H1 (cell line): ENCODE data around the gene CAD. TPM values are rescaled to one million over a fixed set of nuclear protein-coding genes. Genes with fewer than 3 reads are reported as not detected.
"Not testable (repeated sequence)": the region's sequence is repeated elsewhere in the genome, so short reads cannot be mapped to it uniquely, and the experiment has no call there.

Experiments
- CTCF ChIA-PET: fragments of 300-600 bp; sonication (Branson Sonifier 250); formaldehyde crosslinking; loops from one replicate; lab custom pipeline; 2021; ENCODE audit not compliant: partially characterized antibody; lab: Charles Lee
- POLR2A ChIA-PET: fragments of 300-600 bp; sonication (Branson Sonifier 250); formaldehyde crosslinking; loops from one replicate; lab custom pipeline; 2021; ENCODE audit warnings: inconsistent platforms; ENCODE audit not compliant: partially characterized antibody; lab: Charles Lee
- DNase-seq, 2 experiments: peaks; one replicate each; pipeline versions ENCODE4 v3.0.0 to v3.0.0-alpha.2; 2010 to 2022; ENCODE audit warnings: low spot score in 2 of 2, low read depth in 1 of 2, mixed read lengths in 1 of 2
- FAIRE-seq: peaks from 2 replicates; lab custom pipeline; 2011; peaks lifted over from hg19 to GRCh38; lab: Jason Lieb, UNC
- H2AFZ ChIP-seq: 2 replicates; pipeline ENCODE4 v1.8.1; 2012; ENCODE audit warnings: low read length, inconsistent platforms
- H2AK5ac ChIP-seq: 2 replicates; pipeline ENCODE4 v1.6.1; 2013; ENCODE audit warnings: low read depth, low read length
- H2BK120ac ChIP-seq: replicated peaks from 2 replicates; pipeline ENCODE3; 2013; ENCODE audit warnings: low read depth, low read length, inconsistent platforms
- H2BK12ac ChIP-seq: 2 replicates; pipeline ENCODE4 v1.6.1; 2013; ENCODE audit warnings: low read depth, low read length
- H2BK15ac ChIP-seq: 2 replicates; pipeline ENCODE4 v1.6.1; 2013; ENCODE audit warnings: low read length
- H2BK20ac ChIP-seq: 2 replicates; pipeline ENCODE4 v1.6.1; 2013; ENCODE audit warnings: low read length
- H2BK5ac ChIP-seq: 2 replicates; pipeline ENCODE4 v1.6.1; 2013; ENCODE audit warnings: low read depth, low read length
- H3K14ac ChIP-seq: 2 replicates; pipeline ENCODE4 v1.6.1; 2013; ENCODE audit warnings: inconsistent platforms; ENCODE audit not compliant: insufficient read length
- H3K18ac ChIP-seq: 2 replicates; pipeline ENCODE4 v1.6.1; 2013; ENCODE audit warnings: low read length; ENCODE audit errors: extremely low read depth
- H3K23ac ChIP-seq: 2 replicates; pipeline ENCODE4 v1.6.1; 2013; ENCODE audit warnings: inconsistent platforms; ENCODE audit not compliant: insufficient read length
- H3K23me2 ChIP-seq: 2 replicates; pipeline ENCODE4 v1.6.1; 2013; ENCODE audit warnings: low read depth, low read length
- H3K27ac ChIP-seq: 2 replicates; pipeline ENCODE4 v1.6.1; 2011; ENCODE audit warnings: low read depth, low read length, inconsistent platforms
- H3K27me3 ChIP-seq, 4 experiments: replicated peaks in 1 of 4; 1 replicate in 1 of 4; 2 replicates in 3 of 4; pipeline versions ENCODE4 v1.6.1 to v1.8.1; 2011 to 2013; ENCODE audit warnings: low read length in 3 of 4, mild to moderate bottlenecking in 3 of 4, inconsistent platforms in 2 of 4, mixed read lengths in 2 of 4, moderate library complexity in 1 of 4; ENCODE audit not compliant: control insufficient read depth in 3 of 4, insufficient read depth in 3 of 4; ENCODE audit errors: extremely low read depth in 1 of 4
- H3K36me3 ChIP-seq, 4 experiments: 2 replicates each; pipeline versions ENCODE4 v1.6.1 to v1.8.1; 2011 to 2013; ENCODE audit warnings: mild to moderate bottlenecking in 4 of 4, low read length in 3 of 4, moderate library complexity in 2 of 4, control low read depth in 1 of 4, inconsistent platforms in 1 of 4; ENCODE audit not compliant: insufficient read depth in 4 of 4, control insufficient read depth in 2 of 4
- H3K4ac ChIP-seq: replicated peaks from 2 replicates; pipeline ENCODE3; 2013; ENCODE audit warnings: low read length, low read depth, mixed read lengths, inconsistent platforms; ENCODE audit not compliant: insufficient read length
- H3K4me1 ChIP-seq, 4 experiments: replicated peaks in 1 of 4; 1 replicate in 1 of 4; 2 replicates in 3 of 4; pipeline versions ENCODE4 v1.6.1 to v1.8.1; 2011 to 2013; ENCODE audit warnings: low read length in 3 of 4, inconsistent platforms in 2 of 4, mixed read lengths in 1 of 4; ENCODE audit not compliant: insufficient read depth in 4 of 4, control insufficient read depth in 3 of 4
- H3K4me2 ChIP-seq, 2 experiments: 2 replicates each; pipeline versions ENCODE4 v1.6.1 to v1.8.1; 2011 to 2013; ENCODE audit warnings: low read depth in 2 of 2, low read length in 2 of 2, control low read depth in 1 of 2, inconsistent platforms in 1 of 2, mild to moderate bottlenecking in 1 of 2; ENCODE audit not compliant: insufficient read depth in 1 of 2
- H3K4me3 ChIP-seq, 4 experiments: fragments of 200-600, 300-600 bp in 1 of 4; sonication (generic), shearing (Covaris generic), sonication (Bioruptor Twin) in 1 of 4; 2 replicates each; pipeline versions ENCODE4 v1.5.1 to v1.8.1; 2011 to 2016; ENCODE audit warnings: low read length in 4 of 4, low read depth in 3 of 4, control low read depth in 2 of 4, inconsistent platforms in 2 of 4, mild to moderate bottlenecking in 2 of 4, mixed read lengths in 1 of 4, moderate library complexity in 1 of 4; ENCODE audit not compliant: insufficient read depth in 2 of 4; ENCODE audit errors: extremely low read depth in 1 of 4
- H3K56ac ChIP-seq: replicated peaks from 2 replicates; pipeline ENCODE3; 2013; ENCODE audit warnings: low read depth, mild to moderate bottlenecking, mixed read lengths, low read length, inconsistent platforms; ENCODE audit not compliant: insufficient read length
- H3K79me1 ChIP-seq: 2 replicates; pipeline ENCODE4 v1.6.1; 2013; ENCODE audit warnings: low read depth, low read length, control low read depth
- H3K79me2 ChIP-seq, 2 experiments: 2 replicates each; pipeline versions ENCODE4 v1.6.1 to v1.8.1; 2012 to 2013; ENCODE audit warnings: low read length in 2 of 2, mild to moderate bottlenecking in 2 of 2, inconsistent platforms in 1 of 2; ENCODE audit not compliant: insufficient read depth in 2 of 2, control insufficient read depth in 1 of 2
- H3K9ac ChIP-seq, 4 experiments: replicated peaks in 1 of 4; 1 replicate in 1 of 4; 2 replicates in 3 of 4; pipeline versions ENCODE4 v1.6.1 to v1.8.1; 2011 to 2013; ENCODE audit warnings: low read depth in 3 of 4, low read length in 3 of 4, control low read depth in 2 of 4, mild to moderate bottlenecking in 2 of 4, moderate library complexity in 2 of 4, inconsistent platforms in 1 of 4; ENCODE audit errors: extremely low read depth in 1 of 4
- H3K9me3 ChIP-seq, 2 experiments: 2 replicates each; pipeline versions ENCODE4 v1.6.1 to v1.8.1; 2012 to 2013; ENCODE audit warnings: mild to moderate bottlenecking in 2 of 2, moderate library complexity in 2 of 2, control low read depth in 1 of 2, inconsistent platforms in 1 of 2, low read depth in 1 of 2, low read length in 1 of 2, mixed read lengths in 1 of 2; ENCODE audit not compliant: insufficient read depth in 2 of 2
- H4K20me1 ChIP-seq, 2 experiments: replicated peaks in 1 of 2; 2 replicates each; pipeline versions ENCODE3 to v1.8.1; 2011 to 2013; ENCODE audit warnings: inconsistent platforms in 2 of 2, low read length in 2 of 2, mild to moderate bottlenecking in 1 of 2; ENCODE audit not compliant: insufficient read depth in 2 of 2, control insufficient read depth in 1 of 2
- H4K5ac ChIP-seq: 2 replicates; pipeline ENCODE4 v1.6.1; 2013; ENCODE audit warnings: low read length, low read depth, mixed read lengths, inconsistent platforms; ENCODE audit not compliant: insufficient read length
- H4K8ac ChIP-seq: 2 replicates; pipeline ENCODE4 v1.8.0; 2013; ENCODE audit warnings: mild to moderate bottlenecking, moderate library complexity, low read length, inconsistent platforms; ENCODE audit not compliant: insufficient read depth; ENCODE audit errors: extremely low read depth
- H4K91ac ChIP-seq: replicated peaks from 2 replicates; pipeline ENCODE3; 2013; ENCODE audit warnings: low read length, mixed read lengths, inconsistent platforms; ENCODE audit not compliant: insufficient read length
- KDM5A ChIP-seq: fragments of 200-600 bp; IDR thresholded peaks from 2 replicates; pipeline ENCODE4 v1.7.1; 2012; ENCODE audit warnings: mild to moderate bottlenecking, low read length, inconsistent platforms, mixed read lengths
- RBBP5 ChIP-seq: IDR thresholded peaks from 2 replicates; pipeline ENCODE4 v1.7.1; 2012; ENCODE audit warnings: low read depth, mild to moderate bottlenecking, inconsistent platforms, low read length, moderate library complexity, borderline replicate concordance
- RNF2 ChIP-seq: fragments of 200-900, 300-1000 bp; sonication (generic); IDR thresholded peaks from 2 replicates; pipeline ENCODE4 v1.7.1; 2016; ENCODE audit warnings: borderline replicate concordance, low read depth, mild to moderate bottlenecking, antibody characterized with exemption, low read length; ENCODE audit not compliant: poor library complexity, severe bottlenecking; ENCODE audit errors: missing control alignments
- SAP30 ChIP-seq: fragments of 300-600 bp; sonication (generic); IDR thresholded peaks from 2 replicates; pipeline ENCODE4 v1.7.1; 2012; ENCODE audit warnings: low read length, moderate library complexity, mild to moderate bottlenecking, inconsistent platforms; ENCODE audit not compliant: insufficient read depth, insufficient replicate concordance
- TAF1 ChIP-seq: IDR thresholded peaks from 2 replicates; pipeline ENCODE4 v1.6.1; 2011; ENCODE audit warnings: mild to moderate bottlenecking, low read depth, low read length
- TBP ChIP-seq: IDR thresholded peaks from 2 replicates; pipeline ENCODE4 v1.6.1; 2011; ENCODE audit warnings: low read depth, low read length, improper control_type of control experiment
- WGBS, 2 experiments: shearing (Covaris generic) in 1 of 2; methylation state at CpG; one replicate each; pipeline versions ENCODE4 v1.1.6 to v1.1.7; 2013 to 2015; ENCODE audit warnings: low lambda C conversion rate in 2 of 2, mixed read lengths in 2 of 2, inconsistent platforms in 1 of 2, low coverage in 1 of 2, missing lambda C conversion rate in 1 of 2; ENCODE audit not compliant: insufficient replicate concordance in 2 of 2, insufficient coverage in 1 of 2, insufficient read length in 1 of 2; ENCODE audit errors: extremely low coverage in 1 of 2, missing lambda C conversion rate in 1 of 2; 5-methylcytosine and 5-hydroxymethylcytosine counted together
- polyA plus RNA-seq, 7 experiments: library from polyadenylated mRNA; depleted of rRNA in 3 of 7; stranded (reverse) in 5 of 7; unstranded in 2 of 7; fragments of >200 nt in 5 of 7; fragments of 200-250 nt in 2 of 7; gene quantifications; 1 replicate in 5 of 7; 2 replicates in 1 of 7; 4 replicates in 1 of 7; pipeline versions ENCODE4 v1.2.1 to v1.2.3, GENCODE V29; 2011 to 2013; ENCODE audit warnings: missing spikeins in 2 of 7, mixed read lengths in 2 of 7
- total RNA-seq: library from RNA; stranded (reverse); fragmentation: NEBNext Ultra II Directional; extraction: Animal tissue kit (Norgen Biotek cat#: 25700); gene quantifications from 2 replicates; pipeline ENCODE4 v1.2.1, GENCODE V29; 2021

CAD gene
- total and polyA plus RNA-seq, 2 of the 8 experiments (the other 6 are each of a cell fraction or from before 2014, with no cell fraction given): 130 to 146 TPM

DNA sequence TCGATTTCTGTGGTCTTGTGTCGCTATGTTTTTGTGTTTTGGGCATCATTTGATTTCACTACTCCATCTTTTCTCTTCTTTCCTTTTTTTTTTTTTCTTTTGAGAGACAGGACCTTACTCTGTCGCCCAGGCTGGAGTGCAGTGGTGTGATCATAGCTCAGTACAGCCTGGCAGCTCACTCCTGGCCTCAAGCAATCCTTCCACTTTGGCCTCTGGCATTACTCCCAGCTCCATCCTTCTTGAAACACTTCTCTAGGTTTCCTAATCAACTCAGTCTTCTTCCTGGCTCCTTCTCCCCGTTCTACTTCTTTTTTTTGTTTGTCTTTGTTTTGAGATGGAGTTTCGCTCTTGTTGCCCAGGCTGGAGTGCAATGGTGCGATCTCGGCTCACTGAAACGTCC is 41.8 kb upstream of the CAD start (continued):
- TF ChIP-seq KDM5A (no peak), SAP30 (no peak), RNF2 (no peak), RBBP5 (no peak), TBP (no peak), TAF1 (no peak)

DNA sequence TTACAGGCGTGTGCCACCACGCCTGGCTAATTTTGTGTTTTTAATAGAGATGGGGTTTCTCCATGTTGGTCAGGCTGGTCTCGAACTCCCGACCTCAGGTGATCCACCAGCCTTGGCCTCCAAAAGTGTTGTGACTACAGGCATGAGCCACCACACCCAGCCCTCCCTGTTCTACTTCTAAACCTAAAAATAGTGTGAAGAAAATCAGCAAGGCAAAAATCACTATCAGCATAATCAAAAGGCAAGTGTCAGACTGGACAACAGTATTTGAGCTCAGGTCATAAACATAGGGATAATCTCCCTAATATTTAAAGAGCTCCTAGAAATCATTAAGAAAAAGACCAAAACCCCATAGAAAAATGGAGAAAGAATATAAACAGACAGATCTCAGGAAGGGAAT is 41.4 kb upstream of the CAD start:
- CTCF ChIA-PET: interaction anchor here (0.9 to 5.0 kb wide), 9 partner anchors 9 to 104 kb away, joined by 3 to 26 read pairs (median 5); partner anchors contain the start of genes ABHD1 and PREB
- H3K79me1 ChIP-seq, H3K9me3 ChIP-seq, H3K23ac ChIP-seq, H2AK5ac ChIP-seq, H3K23me2 ChIP-seq, H3K14ac ChIP-seq, H3K18ac ChIP-seq, H4K8ac ChIP-seq, H3K36me3 ChIP-seq, DNase-seq, H3K4me3 ChIP-seq, H3K4me1 ChIP-seq, H2BK5ac ChIP-seq, H4K5ac ChIP-seq, H2BK12ac ChIP-seq, H2AFZ ChIP-seq, H3K9ac ChIP-seq, H4K91ac ChIP-seq, H4K20me1 ChIP-seq, H2BK120ac ChIP-seq, H2BK15ac ChIP-seq, H3K27me3 ChIP-seq, H3K56ac ChIP-seq, H3K4me2 ChIP-seq, H3K27ac ChIP-seq, H3K4ac ChIP-seq, FAIRE-seq, H3K79me2 ChIP-seq, H2BK20ac ChIP-seq: not testable (repeated sequence)
- WGBS, 2 experiments: 90% methylated on average over 4 of the region's 4 CpGs; no CpG with 5 or more reads in 1 of the 2 experiments
- POLR2A ChIA-PET: interaction anchor here (1.6 to 1.8 kb wide), 2 partner anchors 9 to 36 kb away, joined by 4 to 6 read pairs; partner anchors contain the start of genes ATRAID and SLC5A6
